HG03095 (cell line): ENCODE data around the gene CCNA1.

Source experiments
- ATAC-seq: cut with Tn5 transposase; IDR thresholded peaks from one replicate; pipeline ENCODE4 v1.9.1; 2021; ENCODE audit warnings: moderate library complexity; ENCODE audit not compliant: unreplicated experiment

The CCNA1 gene

GRCh38 chr13:36453516-36453915 lies 21.2 kb downstream of the CCNA1 start:
- no peak for ATAC-seq

GRCh38 chr13:36454121-36454520 lies 21.8 kb downstream of the CCNA1 start:
- no peak for ATAC-seq

- ATAC-seq, result no peak
Observed at GRCh38 chr13:36454987-36455386, 22.7 kb downstream of the CCNA1 start.

- ATAC-seq, result no peak
Observed at GRCh38 chr13:36456577-36456976, 24.3 kb downstream of the CCNA1 start.

GRCh38 chr13:36461506-36461905 lies 29.2 kb downstream of the CCNA1 start:
- ATAC-seq, result no peak

- no peak for ATAC-seq
Observed at GRCh38 chr13:36475468-36475867, 43.2 kb downstream of the CCNA1 start.

GRCh38 chr13:36476661-36477060 lies 44.4 kb downstream of the CCNA1 start:
- no peak for ATAC-seq

- ATAC-seq, result no peak
Observed at GRCh38 chr13:36480726-36481427, 48.6 kb downstream of the CCNA1 start.

GRCh38 chr13:36490055-36490454 lies 57.8 kb downstream of the CCNA1 start:
- no peak for ATAC-seq
